Skeletal muscle satellite cell (primary cell): Measurements from ENCODE around the gene NMNAT1. TPM values are rescaled to one million over a fixed set of nuclear protein-coding genes. Genes with fewer than 3 reads are reported as not detected.

ENCODE experiments used
- H3K27me3 ChIP-seq: 2 replicates; pipeline ENCODE4 v1.7.0; 2013; ENCODE audit warnings: low read length; ENCODE audit not compliant: control insufficient read depth, insufficient read depth
- H3K36me3 ChIP-seq: 2 replicates; pipeline ENCODE4 v1.7.0; 2013; ENCODE audit warnings: mild to moderate bottlenecking, control low read depth, low read length; ENCODE audit not compliant: insufficient read depth
- H3K4me1 ChIP-seq: 2 replicates; pipeline ENCODE4 v1.7.0; 2013; ENCODE audit warnings: low read length; ENCODE audit not compliant: control insufficient read depth, insufficient read depth
- H3K4me2 ChIP-seq: 2 replicates; pipeline ENCODE4 v1.7.0; 2013; ENCODE audit warnings: mild to moderate bottlenecking, low read length
- H3K4me3 ChIP-seq: 2 replicates; pipeline ENCODE4 v1.7.0; 2013; ENCODE audit warnings: low read length
- H3K9ac ChIP-seq: 2 replicates; pipeline ENCODE4 v1.7.0; 2013; ENCODE audit warnings: mild to moderate bottlenecking, low read depth, low read length, moderate library complexity
- H3K9me3 ChIP-seq: replicated peaks from 2 replicates; pipeline ENCODE4 v1.7.0; 2013; ENCODE audit warnings: mild to moderate bottlenecking, control low read depth, low read length
- total RNA-seq: library from RNA; depleted of rRNA; stranded (reverse); fragments of >200 nt; gene quantifications from 2 replicates; pipeline ENCODE4 v1.2.3, GENCODE V29; 2012; rRNA removed

NMNAT1 gene
- 8.6 and 9.2 TPM in 2 replicates for total RNA-seq

GRCh38 chr1:9942939-9943788 is at the start of gene NMNAT1, which contains the start of gene LZIC:
TSS of gene NMNAT1 (plus strand) at chr1:9943475. CDS start at chr1:9972074, 28,599 bp downstream.
TSS of gene LZIC (minus strand) at chr1:9943391. CDS start at chr1:9936619, 6,772 bp downstream.
- peaks cover 3% of the 10 kb centered on the region for H3K4me1 ChIP-seq
- no peaks in the 10 kb centered on the region for H3K9me3 ChIP-seq
- no peaks in the 10 kb centered on the region for H3K27me3 ChIP-seq
- H3K4me3 ChIP-seq = peak within 1 kb of the TSS; percentile 97
- H3K9ac ChIP-seq = peak within 1 kb of the TSS; percentile 97
- H3K36me3 ChIP-seq = peaks cover 14% of the 10 kb centered on the region
- H3K4me2 ChIP-seq = peak within 1 kb of the TSS; percentile 94

- H3K9ac ChIP-seq = no peak overlapping the region
- no peaks in the 10 kb centered on the region for H3K27me3 ChIP-seq
- peaks cover 44% of the 10 kb centered on the region for H3K4me1 ChIP-seq
- no peak overlapping the region for H3K4me2 ChIP-seq
- H3K36me3 ChIP-seq = no peaks in the 10 kb centered on the region
- no peak overlapping the region for H3K4me3 ChIP-seq
- no peaks in the 10 kb centered on the region for H3K9me3 ChIP-seq
Observed at GRCh38 chr1:9894115-9894514, 49.2 kb upstream of the NMNAT1 start.

- Histone ChIP-seq H3K4me3 (no peak overlapping the region), H3K27me3 (no peaks in the 10 kb centered on the region), H3K4me1 (peaks cover 13% of the 10 kb centered on the region)
Observed at GRCh38 chr1:9900142-9901043, 42.9 kb upstream of the NMNAT1 start.

DNA sequence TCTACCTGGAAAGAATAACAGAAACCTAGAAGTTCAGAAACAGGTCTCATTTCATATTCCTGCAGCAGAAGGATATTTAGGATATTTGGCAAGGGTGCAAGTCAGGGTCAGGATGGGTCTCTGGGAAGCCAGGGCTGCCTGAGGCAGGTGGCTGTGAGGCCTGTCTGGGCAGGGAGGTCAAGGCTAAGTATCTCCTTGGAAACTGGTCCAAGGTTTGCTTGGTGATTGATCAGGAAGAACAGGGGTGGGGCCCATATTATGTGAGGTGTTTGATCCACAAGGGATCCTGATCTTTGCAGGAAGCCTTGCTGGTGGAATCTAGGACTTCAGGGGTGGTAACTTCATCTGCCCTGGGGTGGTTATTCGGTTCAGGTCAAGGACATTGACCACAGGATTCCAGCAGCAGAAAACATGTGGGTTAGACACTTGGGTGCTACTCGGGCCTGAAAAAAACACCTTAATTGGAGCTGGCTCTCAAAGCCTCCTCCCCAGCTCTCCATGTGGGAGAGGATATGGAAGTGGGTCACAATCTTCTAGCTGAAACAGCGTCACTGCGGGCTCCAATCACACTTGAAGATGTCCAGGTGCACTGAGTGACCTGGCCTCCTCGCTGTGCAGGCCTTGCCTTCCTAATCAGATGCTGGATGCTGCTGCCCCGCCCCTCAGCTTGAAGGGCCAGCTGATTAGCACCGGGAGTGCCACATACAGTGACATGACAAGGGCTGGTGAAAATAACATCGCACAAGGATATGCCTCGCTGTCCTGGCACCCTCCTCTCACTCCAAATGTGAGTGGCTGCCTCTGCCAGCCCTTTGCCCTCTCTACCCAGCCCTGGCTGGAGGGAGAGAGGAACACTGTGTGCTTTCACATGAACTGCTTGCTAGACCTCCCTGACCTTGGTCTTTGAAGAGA is 41.9 kb upstream of the NMNAT1 start:
- H3K4me3 ChIP-seq = no peak overlapping the region
- no peaks in the 10 kb centered on the region for H3K9me3 ChIP-seq
- H3K9ac ChIP-seq = no peak overlapping the region
- no peaks in the 10 kb centered on the region for H3K27me3 ChIP-seq
- H3K36me3 ChIP-seq = no peaks in the 10 kb centered on the region
- H3K4me1 ChIP-seq = peaks cover 13% of the 10 kb centered on the region
- H3K4me2 ChIP-seq = no peak overlapping the region

More at GRCh38 chr1:9900142-9901043, 42.9 kb upstream of the NMNAT1 start:
- H3K36me3 ChIP-seq = no peaks in the 10 kb centered on the region
- H3K9me3 ChIP-seq = no peaks in the 10 kb centered on the region
- H3K9ac ChIP-seq = no peak overlapping the region
- H3K4me2 ChIP-seq = no peak overlapping the region

DNA sequence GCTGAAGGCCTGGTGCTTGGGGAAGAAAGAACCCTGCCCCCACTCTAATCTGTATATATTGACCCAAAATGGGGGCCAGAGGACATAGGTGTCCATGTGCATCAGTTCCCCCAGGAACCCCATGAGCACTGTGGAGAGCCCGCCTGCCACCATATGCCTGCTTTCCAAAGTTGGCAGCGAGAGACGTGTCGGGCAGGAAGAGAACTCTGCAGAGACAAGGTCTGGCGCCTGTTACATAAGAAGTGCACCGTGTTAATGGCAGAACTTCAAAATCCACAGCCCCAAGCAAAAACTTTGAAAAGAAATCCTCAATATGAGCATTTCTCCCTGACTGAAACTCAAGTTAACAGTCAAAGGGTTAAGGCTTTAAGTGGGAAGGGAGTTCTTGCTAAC is 41.2 kb upstream of the NMNAT1 start:
- Histone ChIP-seq H3K9me3 (no peaks in the 10 kb centered on the region), H3K4me3 (no peak overlapping the region), H3K9ac (no peak overlapping the region), H3K4me2 (no peak overlapping the region), H3K36me3 (no peaks in the 10 kb centered on the region), H3K4me1 (peaks cover 13% of the 10 kb centered on the region), H3K27me3 (no peaks in the 10 kb centered on the region)

GRCh38 chr1:9903801-9904527 is 39.3 kb upstream of the NMNAT1 start:
- H3K9ac ChIP-seq = no peak overlapping the region
- H3K4me3 ChIP-seq = no peak overlapping the region
- no peak overlapping the region for H3K4me2 ChIP-seq
- no peaks in the 10 kb centered on the region for H3K36me3 ChIP-seq
- H3K4me1 ChIP-seq = peaks cover 10% of the 10 kb centered on the region
- no peaks in the 10 kb centered on the region for H3K9me3 ChIP-seq
- H3K27me3 ChIP-seq = no peaks in the 10 kb centered on the region

DNA sequence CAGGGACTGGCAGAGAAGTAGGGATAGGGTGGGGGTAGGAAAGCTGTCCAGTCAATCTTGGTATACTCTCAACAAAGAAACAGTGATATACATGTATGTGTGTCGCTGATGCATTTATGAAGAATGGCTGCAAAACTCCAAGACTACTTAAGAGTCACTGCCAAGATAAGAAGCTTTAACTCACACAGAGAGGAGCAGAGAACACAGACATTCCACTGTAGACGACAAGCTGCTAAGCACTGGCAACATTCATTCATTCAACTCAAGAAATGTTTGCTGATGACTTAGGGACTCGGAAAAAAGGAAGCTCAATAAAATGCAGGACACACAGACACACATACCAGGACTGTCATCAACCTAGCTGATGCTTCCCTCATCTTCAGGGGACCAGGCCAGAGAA is 38.7 kb upstream of the NMNAT1 start:
- Histone ChIP-seq H3K4me1 (peaks cover 16% of the 10 kb centered on the region), H3K9ac (no peak overlapping the region), H3K9me3 (no peaks in the 10 kb centered on the region), H3K36me3 (no peaks in the 10 kb centered on the region), H3K27me3 (no peaks in the 10 kb centered on the region), H3K4me2 (no peak overlapping the region), H3K4me3 (no peak overlapping the region)

DNA sequence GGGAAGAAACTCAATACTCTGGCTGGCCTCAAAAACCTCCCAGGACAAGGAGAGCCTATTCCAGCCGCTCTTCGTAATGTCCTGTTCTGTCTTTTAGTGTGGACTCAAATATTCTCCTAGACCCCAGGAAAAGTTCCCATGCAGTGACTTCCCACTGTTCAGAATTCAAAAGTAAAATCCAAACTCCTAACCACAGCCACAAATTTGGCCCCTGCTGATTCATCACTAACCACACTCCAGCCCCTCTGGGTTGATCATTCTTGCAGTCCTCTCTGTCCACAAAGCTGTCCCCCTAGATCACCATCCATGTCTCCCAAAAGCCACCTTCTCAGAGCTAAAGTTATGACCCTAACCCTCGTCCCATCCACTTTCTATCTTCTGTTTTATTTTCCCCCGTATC is 38.3 kb upstream of the NMNAT1 start:
- H3K9me3 ChIP-seq = no peaks in the 10 kb centered on the region
- H3K4me3 ChIP-seq = no peak overlapping the region
- H3K4me2 ChIP-seq = no peak overlapping the region
- no peaks in the 10 kb centered on the region for H3K27me3 ChIP-seq
- no peaks in the 10 kb centered on the region for H3K36me3 ChIP-seq
- no peak overlapping the region for H3K9ac ChIP-seq
- H3K4me1 ChIP-seq = peaks cover 16% of the 10 kb centered on the region

DNA sequence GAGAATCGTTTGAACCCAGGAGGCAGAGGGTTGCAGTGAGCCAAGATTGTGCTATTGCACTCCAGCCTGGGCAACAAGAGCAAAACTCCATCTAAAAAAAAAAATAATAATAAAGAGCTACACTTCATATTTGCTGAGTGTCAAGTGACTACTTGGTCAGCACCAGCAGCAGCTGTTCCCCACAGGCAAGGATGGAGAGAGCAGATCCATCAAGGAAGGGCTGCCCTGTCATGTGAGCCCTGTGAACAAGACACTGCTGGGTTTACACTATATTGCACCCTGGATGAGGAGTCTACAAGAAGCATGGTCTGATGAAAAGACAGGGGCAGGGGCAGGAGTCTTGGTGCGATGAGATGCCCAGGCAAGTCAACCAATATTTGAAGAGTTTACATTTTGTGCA is 36.8 kb upstream of the NMNAT1 start:
- H3K4me3 ChIP-seq = no peak overlapping the region
- peaks cover 23% of the 10 kb centered on the region for H3K4me1 ChIP-seq

GRCh38 chr1:9907441-9907840 is 35.8 kb upstream of the NMNAT1 start:
- Histone ChIP-seq H3K4me3 (no peak overlapping the region), H3K4me1 (peaks cover 23% of the 10 kb centered on the region), H3K9ac (no peak overlapping the region), H3K27me3 (no peaks in the 10 kb centered on the region), H3K36me3 (no peaks in the 10 kb centered on the region), H3K4me2 (no peak overlapping the region), H3K9me3 (no peaks in the 10 kb centered on the region)

More for the DNA sequence above, 36.8 kb upstream of the NMNAT1 start:
- H3K27me3 ChIP-seq = no peaks in the 10 kb centered on the region
- no peak overlapping the region for H3K9ac ChIP-seq
- H3K36me3 ChIP-seq = no peaks in the 10 kb centered on the region
- no peak overlapping the region for H3K4me2 ChIP-seq
- no peaks in the 10 kb centered on the region for H3K9me3 ChIP-seq
